Measurements from ENCODE around the gene JAZF1.
"Not testable (repeated sequence)": the region's sequence is repeated elsewhere in the genome, so short reads cannot be mapped to it uniquely, and the experiment has no call there.

The JAZF1 gene

DNA sequence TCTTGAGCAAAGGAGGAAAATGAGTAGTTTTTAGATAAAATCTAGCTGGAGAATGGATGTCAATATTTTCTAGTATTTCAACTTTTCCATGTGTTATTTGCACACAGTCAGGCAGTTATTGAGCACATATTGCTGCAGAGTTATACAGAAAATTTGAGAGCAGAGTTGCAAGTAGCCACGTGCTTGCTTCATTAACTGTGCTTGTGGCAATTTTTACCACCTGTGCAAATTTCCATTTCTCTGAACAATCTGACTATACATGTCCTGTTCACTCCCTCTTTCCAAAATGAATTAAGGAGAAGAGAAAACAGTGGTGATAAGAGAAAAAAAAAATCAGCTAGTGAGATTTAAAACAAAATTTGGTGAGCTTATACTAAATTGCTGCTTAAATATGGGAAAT lies 262.1 kb downstream of the JAZF1 start:
- no peak for DNase-seq (ENCODE audit: low read depth in 2 of 2, low spot score in 1 of 2)

DNA sequence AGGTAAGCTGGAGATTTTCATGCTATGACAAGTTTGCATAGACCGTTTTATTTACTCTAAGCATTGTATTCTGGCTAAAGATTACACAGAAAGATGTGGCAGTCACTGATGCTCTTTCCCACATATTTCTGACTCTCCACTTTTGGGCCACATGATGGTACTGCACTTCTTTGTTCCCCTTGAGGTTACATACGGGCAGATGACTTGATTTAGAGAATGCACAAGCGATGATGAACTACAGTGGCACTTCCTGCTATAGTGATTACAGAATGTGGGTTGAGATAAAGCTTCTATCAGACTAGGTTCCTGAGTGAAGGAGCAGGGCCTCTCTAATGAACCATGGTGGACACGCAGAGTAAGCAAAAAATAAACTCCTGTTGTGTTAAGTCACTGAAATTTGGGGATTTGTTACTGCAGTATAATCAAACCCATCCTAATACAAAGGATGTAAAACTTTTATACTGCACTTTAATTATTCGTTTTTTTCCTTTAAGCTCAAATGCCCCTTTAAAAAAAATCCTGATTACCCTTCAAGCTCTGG lies 262.8 kb downstream of the JAZF1 start:
- DNase-seq (ENCODE audit: low read depth in 2 of 2, low spot score in 1 of 2), result no peak

DNA sequence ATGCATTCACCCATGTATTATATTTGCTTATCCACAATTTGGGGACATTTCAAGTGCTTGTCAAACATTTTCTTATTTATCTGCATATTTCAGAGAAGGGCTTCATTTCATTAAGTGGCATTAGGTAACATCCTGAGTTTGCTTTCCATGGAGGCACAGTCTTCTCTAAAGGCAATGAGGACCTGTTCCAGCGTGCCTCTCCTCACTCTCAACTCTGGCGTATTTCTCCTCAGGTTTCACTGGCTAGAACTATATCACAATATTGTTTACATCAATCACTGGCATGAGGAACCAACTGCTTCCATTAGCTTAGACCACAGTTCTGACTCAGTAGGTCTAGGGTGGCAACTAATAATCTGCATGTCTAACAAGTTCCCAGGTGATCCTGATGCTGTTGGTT lies 263.5 kb downstream of the JAZF1 start:
- DNase-seq (ENCODE audit: low read depth in 2 of 2, low spot score in 1 of 2), result no peak

DNA sequence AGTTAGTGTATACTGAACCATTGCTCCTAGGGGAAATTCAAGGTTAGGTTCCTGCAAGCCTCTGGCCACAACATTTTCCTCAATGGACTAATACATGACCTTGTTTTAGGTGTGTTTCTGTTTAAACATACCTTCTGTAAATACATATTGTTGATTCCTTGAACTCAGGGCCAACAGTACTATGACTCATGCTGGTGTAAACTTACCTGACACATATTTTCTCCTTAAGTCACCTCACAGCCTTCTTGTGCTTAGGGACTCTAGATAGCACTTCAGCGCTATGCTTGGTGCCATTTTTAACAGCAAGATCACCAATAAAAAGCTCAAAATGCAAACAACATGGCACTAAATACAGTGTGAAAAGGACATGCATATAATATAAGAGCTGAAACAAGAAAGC lies 264.2 kb downstream of the JAZF1 start:
- DNase-seq (ENCODE audit: low read depth in 2 of 2, low spot score in 1 of 2), result no peak

DNA sequence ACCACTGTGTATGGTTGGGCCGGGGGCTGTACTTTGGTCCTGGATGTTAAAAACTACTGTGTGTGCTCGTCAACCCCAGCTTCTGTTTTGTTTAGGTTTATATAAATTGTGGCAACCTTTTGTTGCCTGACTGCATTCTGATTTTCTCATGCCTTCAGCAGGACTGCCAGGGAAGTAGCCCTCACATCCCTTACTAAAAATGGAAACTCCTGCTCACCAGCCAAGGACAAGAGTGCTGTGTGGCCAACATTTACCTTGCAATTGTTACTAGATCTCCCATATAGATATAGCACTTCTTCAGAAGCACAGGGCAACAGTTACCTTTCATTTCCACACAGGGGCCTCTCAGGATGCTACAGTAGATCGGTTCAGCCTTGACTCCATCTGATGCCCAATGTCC lies 266.2 kb downstream of the JAZF1 start:
- no peak for DNase-seq (ENCODE audit: low read depth in 2 of 2, low spot score in 1 of 2)

DNA sequence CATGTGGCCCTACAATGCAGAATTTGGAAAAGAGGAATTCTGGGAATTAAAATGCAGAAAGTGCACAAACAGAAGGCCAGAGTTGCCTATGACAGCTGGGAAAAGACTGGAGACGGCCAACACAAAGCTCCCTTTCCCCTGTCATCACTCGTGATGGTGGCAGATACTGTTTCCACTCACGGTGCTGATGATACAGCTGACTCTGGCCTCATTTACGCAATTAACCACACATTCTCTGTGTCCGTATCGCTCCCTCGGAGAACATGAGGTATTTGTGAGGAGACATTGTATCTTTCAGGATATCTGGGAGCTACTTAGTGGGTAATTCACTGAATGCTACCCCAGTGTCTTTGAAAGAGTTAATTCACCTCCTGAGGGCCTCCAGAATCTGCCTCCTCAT lies 267.8 kb downstream of the JAZF1 start:
- DNase-seq (ENCODE audit: low read depth in 2 of 2, low spot score in 1 of 2), result no peak

DNA sequence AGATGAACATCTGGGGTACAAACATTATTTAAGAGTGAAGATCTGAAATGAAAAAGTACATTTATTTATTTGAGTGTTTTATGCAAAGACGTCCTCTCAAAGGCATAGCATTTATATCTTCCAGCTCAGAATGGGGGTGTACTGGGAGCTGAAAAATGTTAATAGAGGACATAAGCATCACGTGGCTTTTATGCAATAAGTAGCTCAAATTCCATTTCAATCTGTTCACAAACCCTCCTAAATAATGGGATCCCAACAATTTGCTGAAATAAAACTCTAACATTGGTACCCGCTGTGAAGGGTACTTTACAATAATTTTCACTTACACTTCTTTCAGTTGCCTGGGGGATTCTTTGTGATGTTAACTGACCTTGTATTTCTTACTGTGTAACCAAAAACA lies 268.7 kb downstream of the JAZF1 start:
- DNase-seq (ENCODE audit: low read depth in 2 of 2, low spot score in 1 of 2), result no peak

DNA sequence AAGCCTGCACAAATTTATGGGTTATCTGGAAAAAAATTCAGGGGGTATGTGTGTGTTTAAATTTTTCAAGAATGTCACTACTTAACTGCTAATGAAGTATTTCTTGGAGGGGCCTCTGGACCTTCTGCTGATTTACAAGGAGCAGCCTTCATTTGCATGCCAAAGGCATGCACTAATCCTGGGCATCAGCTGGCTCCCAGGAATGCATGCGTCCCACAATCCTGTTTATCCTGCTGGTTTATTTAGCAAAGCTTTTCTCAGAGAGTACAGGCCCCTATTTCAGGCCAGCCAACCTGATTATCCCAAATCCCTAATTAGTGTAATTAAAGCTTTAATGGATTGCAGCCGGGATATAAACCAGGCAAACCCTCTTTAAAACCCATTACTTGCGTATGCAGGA lies 270.3 kb downstream of the JAZF1 start:
- no peak for DNase-seq (ENCODE audit: low read depth in 2 of 2, low spot score in 1 of 2)

DNA sequence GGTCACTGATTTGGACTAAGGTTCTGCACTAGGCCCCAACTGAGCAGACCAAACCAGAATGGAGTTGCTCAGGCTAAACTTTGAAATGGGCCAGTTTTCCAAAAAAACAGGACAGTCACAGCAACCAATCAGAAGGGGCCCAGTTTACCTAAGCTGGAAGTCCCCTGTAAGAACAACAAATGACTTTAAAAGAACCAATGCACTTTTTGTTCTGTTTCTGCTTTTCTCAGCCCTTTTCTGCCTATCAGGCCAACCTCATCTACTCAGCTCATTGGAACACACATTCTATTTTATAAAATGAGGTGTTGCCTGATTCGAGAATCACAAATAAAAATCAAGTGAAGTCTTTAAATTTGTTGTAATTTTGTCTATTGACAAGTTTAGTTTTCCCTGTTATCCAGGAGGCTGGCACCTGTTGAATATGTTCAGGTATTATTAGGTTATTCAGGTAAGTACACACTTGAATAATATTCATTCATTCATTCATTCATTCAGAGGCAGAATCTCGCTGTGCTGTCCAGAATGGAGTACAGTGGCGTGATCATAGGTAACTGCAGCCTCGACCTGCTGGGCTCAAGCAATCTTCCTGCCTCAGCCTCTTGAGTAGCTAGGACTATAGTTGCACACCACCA lies 271.9 kb downstream of the JAZF1 start:
- DNase-seq (ENCODE audit: low read depth in 2 of 2, low spot score in 1 of 2), result no peak

DNA sequence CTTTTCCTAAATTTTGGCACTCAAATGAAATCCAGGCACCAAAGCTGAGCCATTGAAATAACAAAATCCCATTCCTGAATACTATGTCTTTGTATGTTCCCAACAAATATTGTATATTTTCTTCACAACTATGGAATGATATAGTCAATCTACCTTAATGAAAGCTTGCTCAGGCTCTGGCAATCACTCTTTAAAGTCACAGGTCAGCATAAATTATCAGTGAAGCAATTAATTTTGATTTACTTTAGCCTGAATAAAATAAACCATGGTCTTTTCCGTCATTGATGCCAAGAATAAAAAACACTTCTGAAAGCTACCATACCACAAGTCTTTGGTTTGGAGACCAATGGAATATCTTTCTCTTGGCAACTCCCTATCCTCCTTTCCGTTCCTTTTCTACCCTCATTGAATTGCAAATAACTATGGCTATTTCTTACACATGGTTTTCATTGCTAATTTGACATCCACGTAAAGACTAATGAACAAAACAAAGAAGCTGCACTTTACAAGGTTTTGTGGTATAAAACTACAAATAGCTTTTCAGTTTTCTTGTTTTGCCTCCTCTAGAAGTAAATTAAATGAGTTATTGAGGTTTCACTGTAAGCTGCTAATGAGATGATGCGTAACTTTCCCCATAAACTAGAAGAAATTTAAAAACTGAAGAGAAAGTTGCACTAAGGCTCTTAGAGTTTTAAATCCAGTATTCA lies 274.1 kb downstream of the JAZF1 start:
- no peak for DNase-seq (ENCODE audit: low read depth in 2 of 2, low spot score in 1 of 2)

DNA sequence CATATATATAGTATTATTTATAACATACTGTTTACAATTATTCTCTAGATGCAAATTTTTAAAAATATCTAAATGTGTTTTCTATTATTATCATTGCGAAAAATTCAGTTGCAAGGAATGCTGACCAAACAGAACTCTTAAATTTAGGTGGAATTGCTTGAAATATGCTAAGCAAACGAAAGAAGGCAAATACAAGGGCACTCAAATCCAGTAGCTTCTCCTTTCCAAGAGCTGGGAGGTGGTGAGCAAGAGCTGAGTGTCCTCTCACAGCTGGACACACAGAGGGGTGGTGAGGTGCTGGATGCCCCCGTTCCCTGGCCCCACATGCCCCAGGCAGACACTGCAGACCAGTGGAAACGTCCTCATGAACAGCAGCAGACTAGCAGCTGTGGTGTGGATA lies 274.6 kb downstream of the JAZF1 start:
- DNase-seq (ENCODE audit: low read depth in 2 of 2, low spot score in 1 of 2), result no peak

DNA sequence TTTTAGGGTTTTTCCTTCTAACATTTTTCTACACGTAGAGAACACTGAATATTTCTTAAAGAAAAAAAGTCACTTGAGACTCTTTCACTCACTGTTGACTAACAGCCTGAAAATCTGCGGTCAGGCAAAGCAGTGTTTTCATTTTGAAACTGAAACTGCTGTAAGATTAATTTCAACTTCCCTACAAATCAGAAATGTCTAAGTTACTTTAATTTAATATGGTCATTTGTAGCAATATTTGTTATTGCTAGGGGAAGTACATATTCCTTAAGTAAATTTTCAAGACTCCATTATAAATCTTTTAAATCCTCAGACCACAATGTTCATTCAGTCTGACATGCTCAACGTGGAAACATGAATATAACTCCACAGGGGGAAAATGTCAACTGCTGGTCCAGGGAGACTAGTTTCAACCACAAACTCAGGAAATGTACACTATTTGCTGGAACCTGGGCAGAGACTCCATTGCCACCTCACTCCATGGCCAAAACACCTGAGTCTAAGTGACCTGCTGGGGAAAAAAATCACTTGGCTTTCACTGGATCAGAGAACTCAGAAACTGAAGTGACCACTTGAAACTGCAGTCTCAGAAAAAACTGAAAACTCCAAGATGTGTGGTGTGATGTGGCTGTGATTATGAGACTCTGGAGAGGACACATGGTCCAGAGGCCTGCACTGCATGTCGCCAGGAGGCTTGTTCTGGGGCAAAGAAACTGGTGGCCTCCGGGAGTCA lies 279.4 kb downstream of the JAZF1 start:
- DNase-seq (ENCODE audit: low read depth in 2 of 2, low spot score in 1 of 2), result no peak

DNA sequence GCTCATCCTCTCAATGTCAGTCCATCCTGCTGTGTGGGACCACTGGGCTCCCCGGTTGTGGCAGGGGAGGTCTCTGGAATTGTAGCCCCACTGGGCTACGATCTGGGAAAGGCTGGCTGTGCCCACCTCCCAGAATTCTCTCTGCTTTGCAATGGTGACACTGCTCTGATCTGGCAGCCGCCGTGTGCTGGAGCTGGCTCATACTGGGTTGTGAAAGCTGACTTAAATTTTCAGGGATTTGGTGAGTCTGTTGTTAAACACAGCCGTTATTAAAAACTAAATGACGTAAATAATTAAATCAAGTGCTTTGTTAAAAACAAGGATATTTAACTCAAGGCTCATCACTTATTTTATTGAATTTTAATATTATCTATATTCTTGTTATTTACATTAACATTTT lies 280.6 kb downstream of the JAZF1 start:
- DNase-seq (ENCODE audit: low read depth in 2 of 2, low spot score in 1 of 2), result no peak

DNA sequence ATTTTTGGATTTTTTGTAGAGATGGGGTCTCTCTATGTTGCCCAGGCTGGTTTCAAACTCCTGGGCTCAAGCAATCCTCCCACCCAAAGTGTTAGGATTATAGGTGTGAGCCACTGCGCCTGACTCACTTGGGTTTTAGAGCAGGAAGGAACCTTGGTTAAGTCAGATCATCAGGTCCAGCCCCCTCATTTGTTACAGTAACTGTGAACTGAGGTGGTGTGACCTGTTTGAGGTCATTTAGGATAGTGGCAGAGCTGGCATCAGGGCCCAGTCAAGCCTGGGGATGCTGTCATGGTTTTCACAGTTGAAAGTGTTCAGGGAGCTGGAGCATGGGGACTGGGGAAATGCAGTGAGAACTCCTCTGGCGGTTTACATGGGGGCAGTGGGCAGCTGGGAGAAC lies 281.0 kb downstream of the JAZF1 start:
- DNase-seq (ENCODE audit: low read depth in 2 of 2, low spot score in 1 of 2), result no peak

DNA sequence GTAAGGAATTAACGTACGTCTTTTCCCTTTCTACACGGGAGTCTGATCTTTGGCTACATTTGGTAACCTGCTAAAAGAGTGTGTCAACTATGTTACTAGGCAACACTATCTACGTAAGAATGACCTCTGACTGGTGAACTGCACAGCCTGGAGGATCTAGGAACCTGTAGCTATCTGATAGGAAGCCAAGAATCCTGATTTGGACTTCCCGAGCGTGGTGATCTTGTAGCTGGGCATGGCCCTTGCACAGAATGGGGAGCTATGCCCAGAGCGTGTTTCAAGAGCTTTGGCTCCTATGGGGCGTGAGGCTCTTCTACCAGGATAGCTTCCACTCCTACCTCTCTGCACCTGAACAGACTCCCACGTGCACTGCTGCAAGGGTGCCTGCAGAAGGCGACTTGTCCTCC lies 283.2 kb downstream of the JAZF1 start:
- DNase-seq (ENCODE audit: low read depth in 2 of 2, low spot score in 1 of 2), result no peak

DNA sequence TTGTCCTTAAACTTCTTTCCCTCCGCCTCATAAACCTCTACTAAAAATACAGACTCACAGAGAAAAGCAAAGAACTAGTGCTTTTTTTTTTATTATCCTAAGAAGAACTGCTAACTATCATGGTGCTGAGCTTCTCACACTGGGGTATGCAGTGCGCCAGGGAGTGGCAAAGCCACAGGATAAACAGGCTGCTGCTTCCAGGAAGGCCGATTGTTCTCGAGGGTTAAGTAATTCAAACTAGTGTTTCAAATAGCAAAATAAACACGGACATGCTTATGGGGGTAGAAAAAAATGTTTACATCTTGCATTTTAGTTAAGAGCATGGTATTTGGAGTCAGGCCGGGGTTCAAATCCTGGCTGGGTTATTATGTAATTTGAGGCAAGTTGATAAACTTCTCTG lies 283.6 kb downstream of the JAZF1 start:
- no peak for DNase-seq (ENCODE audit: low read depth in 2 of 2, low spot score in 1 of 2)

DNA sequence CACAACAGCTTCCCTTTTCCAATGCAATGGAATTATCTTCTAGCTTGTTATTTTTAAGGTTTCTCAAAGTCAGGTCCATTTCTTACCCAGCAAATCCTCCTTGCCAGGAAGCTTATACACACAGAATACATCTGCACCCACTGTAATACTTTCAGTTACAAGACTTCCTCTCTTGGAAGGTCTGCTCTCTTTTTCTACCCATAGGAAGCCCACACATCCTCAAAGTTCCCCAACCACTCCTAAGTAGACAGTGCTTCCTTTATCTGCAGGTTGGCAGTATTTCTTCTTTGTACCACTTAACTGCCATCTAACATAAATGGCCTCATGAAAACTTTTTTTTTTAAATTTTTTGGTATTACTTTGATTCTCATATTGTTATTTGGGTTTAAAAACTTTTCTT lies 285.0 kb downstream of the JAZF1 start:
- no peak for DNase-seq (ENCODE audit: low read depth in 2 of 2, low spot score in 1 of 2)

DNA sequence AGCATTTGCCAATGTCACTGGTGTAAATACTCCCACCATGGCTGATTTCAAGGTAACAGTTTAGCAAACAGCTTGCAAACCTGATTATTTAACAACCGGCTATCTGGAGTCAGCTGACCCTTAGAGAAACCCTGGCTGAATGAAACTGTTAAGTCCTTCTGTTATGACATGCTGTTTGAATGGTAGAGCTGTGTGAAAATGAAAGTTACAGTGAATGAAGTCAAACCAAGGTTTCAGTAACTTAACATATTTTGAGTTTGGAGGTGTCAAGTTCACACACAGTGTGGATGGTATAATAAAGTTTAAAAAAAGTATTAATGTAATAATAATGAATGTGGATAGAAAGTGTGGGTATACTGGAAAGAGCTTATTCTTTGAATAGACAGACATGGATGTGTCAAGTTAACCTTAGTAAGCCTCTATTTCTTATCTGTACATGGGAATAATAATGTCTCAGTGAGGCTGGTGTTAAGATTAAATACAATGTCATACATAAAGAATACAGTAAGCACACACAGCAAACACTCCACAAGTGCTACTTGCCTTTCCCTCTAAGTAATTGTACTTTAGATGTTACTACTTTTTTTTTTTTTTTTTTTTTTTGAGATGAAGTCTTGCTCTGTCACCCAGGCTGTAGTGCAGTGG lies 290.3 kb downstream of the JAZF1 start:
- no peak for DNase-seq (ENCODE audit: low read depth in 2 of 2, low spot score in 1 of 2)

DNA sequence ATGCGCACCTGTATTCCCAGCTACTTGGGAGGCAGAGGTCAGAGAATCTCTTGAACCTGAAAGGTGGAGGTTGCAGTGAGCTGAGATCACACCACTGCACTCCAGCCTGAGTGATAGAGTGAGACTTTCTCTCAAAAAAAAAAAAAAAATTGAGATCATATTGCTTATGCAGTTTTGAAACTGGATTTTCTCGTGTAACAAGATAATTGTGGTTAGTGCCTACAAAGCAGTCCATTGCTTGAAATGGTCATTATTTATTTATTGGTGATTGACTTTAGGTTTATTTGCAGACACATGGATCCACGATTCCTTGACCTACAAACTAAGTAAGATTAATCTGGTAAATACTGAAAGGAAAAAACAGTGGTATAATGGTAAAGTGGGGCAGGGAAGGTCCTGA lies 290.8 kb downstream of the JAZF1 start:
- no peak for DNase-seq (ENCODE audit: low read depth in 2 of 2, low spot score in 1 of 2)

DNA sequence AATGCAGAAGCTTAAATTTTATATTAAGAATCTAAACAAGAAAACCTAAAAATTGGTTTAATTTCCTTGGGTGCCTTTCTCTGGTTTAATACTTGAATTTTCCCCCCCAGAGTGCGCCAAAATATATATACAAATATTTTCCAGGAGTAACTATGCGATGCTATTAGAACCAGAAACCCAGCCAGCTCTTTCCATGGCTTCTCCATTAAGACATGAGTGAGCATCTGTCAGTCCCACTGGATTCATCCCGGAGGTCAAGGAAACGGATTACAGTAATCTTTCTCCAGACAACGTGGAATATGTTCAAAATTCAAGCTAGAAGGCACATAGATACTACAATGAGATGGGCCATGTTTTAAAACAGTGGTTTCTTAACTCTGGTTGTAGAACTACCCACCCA lies 291.9 kb downstream of the JAZF1 start:
- no peak for DNase-seq (ENCODE audit: low read depth in 2 of 2, low spot score in 1 of 2)

DNA sequence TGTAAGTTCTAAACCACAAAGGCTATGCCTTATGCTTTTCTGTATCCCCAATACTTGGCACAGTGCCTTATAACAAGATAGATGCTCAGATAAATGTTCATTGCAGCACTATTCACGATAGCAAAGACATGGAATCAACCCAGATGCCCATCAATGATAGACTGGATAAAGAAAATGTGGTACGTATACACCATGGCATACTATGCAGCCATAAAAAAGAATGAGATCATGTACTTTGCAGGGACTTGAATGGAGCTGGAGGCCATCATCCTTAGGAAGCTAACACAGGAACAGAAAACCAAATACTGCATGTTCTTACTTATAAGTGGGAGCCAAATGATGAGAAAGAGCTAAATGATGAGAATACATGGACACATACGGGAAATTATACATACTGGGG lies 293.9 kb downstream of the JAZF1 start:
- DNase-seq (ENCODE audit: low read depth in 2 of 2, low spot score in 1 of 2), result not testable (repeated sequence)

DNA sequence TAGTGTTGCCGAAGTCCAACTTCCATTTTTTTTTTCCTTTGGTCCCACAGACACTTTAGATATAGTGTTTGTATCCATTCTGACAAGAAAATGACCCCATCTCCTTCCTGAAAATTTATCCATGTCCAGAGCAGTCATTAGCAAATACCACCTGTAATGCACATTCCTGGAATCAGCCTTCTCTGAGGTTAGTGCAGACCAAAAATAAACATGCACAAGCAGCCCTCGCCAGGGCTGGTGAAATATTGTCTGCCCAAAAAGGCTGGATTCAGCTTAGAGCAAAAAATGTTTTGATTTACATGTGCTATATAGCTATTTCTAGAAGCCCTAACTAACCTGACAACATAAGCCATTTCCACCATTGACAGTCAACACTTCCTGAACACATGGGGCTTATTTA lies 294.9 kb downstream of the JAZF1 start:
- DNase-seq (ENCODE audit: low read depth in 2 of 2, low spot score in 1 of 2), result no peak
